Activated CD4-positive, alpha-beta T cell treated with anti-CD3 and anti-CD28 coated beads, Interleukin-10, Interleukin-2, amounts not matched to agents 100 ng/mL and 50 ng/mL, durations not matched to agents 16 hours and 8 hours (primary cell): ENCODE measurements around the gene TMEM14A.
"Not testable (repeated sequence)": the region's sequence is repeated elsewhere in the genome, so short reads cannot be mapped to it uniquely, and the experiment has no call there.

Source experiments
- DNase-seq: peaks from one replicate; pipeline ENCODE4 v3.0.0-alpha.2; 2020

Gene TMEM14A

DNA sequence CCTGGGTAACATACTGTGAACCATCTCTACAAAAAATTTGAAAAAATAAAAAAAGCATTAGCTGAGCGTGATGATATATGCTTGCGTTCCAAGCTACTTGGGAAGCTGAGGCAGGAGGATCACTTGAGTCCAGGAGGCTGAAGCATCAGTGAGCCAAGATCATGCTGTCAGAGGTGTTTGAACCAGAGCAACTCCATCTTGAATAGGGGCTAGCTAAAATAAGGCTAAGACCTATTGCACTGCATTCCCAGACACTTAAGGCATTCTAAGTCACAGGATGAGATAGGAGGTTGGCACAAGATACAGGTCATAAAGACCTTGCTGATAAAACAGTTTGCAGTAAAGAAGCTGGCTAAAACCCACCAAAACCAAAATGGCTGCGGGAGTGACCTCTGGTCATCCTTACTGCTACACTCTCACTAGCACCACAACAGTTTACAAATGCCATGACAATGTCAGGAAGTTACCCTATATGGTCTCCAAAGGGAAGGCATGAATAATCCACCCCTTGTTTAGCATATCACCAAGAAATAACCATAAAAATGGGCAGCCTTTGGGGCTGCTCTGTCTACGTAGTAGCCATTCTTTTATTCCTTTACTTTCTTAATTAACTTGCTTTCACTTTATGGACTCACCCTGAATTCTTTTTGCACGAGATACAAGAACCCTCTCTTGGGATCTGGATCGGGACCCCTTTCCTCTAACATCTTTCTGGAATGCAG, 34.0 kb downstream of the TMEM14A start:
- not testable (repeated sequence) for DNase-seq

DNA sequence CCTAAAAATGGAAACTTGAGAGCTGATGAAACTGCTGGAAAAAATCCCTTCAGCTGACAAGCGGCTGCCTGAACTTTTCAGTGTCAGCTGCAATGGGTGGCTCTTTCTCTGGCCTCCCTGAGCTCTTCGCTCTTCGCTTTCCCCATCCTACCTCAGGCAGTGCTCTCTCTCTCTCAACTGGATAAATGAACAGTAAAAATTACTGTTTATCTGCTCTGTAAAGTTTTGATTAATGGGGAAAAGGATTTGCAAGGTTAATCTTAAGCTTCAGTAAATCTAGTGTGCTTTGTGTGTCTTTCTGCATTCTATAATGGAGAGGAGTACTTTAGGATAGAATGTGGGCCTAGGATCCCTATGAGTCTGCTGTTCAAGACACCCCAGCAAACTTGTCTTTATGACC, 35.1 kb downstream of the TMEM14A start:
- no peak for DNase-seq

DNA sequence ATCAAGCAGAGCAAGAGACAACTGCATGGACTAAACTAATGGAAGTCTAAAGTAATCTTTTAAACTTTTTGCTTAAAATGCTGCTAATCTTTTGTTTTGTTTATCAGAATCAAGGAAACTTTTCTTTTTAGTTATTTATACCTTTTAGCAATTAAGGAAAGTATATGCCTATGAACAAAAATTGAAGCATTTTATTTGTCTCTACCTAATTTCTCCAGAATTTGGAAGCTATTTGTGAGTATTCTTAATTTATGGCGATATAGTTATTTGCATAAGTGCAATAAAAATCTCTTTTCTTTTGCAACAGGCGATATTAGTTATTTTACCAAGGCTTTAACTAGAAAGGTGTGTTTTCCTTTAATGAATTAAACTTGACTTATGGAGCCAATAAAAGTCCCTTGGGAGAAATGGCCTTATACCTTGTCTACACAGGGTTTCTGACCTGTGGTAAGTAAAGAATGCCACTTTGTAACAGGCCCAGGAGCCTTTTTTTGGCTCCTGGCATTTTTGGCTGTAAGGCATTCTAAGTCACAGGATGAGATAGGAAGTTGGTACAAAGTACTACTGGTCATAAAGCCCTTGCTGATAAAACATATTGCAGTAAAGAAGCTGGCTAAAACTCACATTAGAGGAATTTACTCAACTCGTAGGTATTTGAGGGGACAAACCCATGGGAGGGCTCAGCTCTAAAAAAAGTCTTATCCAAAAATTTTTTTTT, 37.2 kb downstream of the TMEM14A start:
- no peak for DNase-seq

DNA sequence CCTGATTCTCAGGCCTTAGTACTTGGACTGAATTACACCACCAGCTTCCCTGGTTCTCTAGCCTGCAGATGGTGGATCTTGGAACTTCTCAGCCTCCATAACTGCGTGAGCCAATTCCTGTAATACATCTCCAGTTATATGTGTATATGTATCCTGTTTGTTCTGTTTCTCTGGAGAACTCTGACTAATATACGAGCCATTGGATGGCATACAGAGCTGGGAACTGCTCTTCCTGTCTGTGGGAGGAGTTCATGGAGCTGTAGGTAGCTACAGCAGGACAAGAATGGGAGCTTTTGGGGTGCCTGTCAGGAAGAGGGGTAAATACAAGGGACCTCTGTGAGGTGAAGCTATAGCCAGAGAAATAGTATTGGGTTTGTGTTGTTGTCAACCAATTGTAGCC, 41.2 kb downstream of the TMEM14A start:
- DNase-seq, result no peak

DNA sequence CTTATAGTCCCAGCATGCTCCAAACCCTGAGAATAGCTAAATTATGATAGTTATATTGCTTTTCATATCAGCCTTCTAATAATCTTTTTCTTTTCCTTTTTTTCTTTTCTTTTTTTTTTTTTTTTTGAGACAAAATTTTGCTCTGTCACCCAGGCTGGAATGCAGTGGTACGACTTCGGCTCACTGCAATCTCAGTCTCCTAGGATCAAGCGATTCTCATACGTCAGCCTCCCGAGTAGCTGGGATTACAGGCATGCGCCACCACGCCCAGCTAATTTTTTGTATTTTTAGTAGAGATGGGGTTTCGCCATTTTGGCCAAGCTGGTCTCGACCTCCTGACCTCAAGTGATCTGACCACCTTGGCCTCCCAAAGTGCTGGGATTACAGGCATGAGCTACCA, 43.8 kb downstream of the TMEM14A start:
- not testable (repeated sequence) for DNase-seq

DNA sequence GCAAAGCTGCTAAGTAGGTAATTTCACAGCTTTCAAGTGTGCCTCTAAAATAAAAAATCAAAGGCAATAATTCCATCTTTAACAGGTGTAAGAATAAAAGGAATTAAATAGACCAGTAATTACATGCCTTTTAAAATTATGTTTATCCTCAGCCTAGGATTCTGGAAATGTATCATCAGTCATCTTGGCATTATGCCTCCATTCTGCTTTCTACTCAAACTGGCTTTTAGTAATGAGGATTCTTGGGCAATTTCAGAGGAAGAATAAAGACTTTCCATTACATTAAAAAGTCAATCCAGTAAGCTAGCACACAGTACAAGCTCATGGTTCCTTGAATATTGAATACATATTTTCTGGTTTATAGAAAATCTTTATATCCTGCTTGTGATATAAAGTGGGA, 47.6 kb downstream of the TMEM14A start:
- no peak for DNase-seq

DNA sequence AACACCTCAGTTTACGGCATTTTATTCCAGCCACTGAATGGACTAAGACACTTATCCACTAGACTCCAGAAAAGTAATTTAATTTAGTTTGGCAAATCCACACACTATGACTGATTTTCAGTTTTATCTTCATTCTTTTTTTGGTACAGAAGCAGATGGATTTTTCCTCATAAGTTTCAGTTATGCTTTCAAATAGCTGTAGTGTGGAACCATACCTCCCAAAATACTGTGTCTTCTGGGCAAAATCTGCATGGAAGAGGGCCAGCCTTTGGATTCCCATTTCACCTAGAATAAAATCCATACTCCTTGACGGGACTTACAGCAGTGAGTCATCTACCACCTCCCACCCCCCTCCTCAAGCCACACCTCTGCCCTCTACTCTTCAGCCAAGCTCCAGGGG, 49.4 kb downstream of the TMEM14A start:
- no peak for DNase-seq

DNA sequence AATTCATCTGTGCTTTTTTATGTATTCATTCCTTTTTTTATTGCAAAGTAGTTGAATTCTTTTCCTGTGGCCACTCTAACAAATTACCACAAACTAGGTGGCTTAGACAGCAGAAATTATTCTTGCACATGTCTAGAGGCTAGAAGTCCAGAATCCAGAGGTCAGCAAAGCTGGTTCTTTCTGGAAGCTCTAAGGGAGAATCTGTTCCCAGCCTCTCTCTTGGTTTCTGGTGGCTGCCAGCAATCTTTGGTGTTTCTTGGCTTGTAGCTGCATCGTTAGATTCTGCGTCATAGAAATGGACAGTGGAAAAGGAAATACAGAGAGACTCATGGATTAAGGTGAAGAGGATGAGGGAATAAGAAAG, 53.1 kb downstream of the TMEM14A start:
- no peak for DNase-seq

DNA sequence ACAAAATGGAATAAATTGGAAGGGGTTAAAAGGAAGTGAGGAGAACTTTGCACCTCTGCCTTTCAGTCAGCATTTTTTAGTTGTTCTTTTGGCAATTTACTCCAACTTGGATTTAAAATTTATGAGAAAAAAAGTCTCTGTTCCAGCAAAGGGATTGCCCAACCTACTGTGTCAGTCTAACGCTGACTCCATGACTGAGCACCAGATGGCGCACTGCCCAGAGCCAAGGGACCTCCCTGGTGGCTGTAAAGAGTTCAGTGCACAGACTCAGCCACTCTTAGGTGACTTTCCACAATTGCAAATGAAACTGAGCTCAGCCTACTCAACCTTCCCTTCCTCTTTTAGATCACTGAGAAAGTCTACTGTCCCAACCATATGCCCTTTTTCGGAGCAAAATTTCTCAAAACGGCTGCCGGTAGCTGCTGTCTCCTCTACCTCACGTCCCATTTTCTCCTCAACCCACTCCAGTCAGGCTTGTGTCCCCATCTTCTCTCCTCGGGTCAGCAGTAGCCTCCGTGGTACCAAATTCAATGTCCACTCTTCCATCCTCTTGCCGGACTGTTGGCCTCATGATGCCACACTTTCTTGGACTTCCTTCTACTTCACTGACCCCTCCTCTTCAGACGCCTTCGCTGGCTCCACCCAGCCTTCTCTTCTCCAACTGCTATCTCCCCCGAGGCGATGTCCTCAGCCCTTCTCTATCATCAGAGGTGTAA, 53.7 kb downstream of the TMEM14A start:
- peak; percentile 60 for DNase-seq

DNA sequence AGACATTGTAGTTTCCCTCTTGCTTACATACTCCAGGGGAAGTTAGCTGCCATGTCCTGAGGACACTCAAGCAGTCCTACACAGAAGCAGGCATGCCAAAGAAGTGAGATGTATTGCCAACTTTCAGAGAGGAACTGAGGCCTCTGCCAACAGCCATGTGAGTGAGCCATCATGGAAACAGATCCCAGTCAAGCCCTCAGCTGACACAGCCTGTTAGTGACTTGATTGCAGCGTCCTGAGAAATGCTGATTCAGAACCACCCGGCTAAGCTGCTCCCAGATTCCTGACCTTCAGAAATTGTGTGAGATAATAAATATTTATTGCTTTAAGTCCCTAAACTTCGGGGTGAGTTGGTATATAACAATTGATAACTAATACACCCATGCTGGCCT, 54.2 kb downstream of the TMEM14A start:
- no peak for DNase-seq

DNA sequence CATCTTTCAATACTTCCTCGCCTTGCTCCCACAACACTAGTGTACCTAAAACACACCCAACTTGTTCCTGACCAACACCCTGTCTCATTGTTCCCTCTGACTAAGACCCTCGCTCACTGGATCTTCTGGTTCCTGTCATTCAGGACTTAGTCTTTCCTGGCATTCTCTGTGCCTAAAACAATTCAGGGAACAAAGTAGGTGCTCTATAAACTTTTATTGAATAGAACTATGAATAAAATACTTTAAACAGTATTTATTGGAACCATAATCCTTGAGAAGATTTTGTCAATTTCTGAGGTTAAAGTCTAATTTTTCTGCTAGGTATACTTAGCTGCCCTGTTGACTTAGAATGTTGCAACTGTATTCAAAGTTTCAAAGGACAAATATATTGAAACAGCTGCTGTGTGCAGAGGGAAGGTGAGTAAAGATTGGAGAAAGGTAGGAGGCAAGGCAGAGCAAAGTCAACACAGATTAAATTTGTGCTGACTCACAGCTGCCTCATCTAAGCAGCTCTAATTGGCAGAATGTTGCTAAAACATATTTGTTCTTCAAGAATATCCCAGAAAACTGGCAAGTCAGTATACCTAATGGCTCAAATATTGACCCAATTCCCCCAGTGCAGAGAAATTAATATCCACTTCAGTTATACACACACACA, 54.8 kb downstream of the TMEM14A start:
- DNase-seq, result no peak

DNA sequence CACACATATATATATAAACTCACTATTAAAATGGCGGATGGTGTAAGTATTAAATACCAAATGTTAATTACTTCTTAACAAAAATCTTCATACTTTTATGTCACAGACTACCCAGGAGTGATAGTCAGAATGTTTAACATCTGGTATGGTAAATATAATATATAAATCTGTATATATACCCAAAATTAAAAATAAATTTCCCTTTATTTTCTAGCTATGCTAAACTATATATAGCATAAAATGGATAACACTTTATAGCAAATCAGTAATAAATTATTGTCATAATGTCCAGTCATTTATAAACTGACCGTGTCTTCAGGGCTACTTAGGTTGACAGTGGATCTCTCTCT, 55.3 kb downstream of the TMEM14A start:
- no peak for DNase-seq

DNA sequence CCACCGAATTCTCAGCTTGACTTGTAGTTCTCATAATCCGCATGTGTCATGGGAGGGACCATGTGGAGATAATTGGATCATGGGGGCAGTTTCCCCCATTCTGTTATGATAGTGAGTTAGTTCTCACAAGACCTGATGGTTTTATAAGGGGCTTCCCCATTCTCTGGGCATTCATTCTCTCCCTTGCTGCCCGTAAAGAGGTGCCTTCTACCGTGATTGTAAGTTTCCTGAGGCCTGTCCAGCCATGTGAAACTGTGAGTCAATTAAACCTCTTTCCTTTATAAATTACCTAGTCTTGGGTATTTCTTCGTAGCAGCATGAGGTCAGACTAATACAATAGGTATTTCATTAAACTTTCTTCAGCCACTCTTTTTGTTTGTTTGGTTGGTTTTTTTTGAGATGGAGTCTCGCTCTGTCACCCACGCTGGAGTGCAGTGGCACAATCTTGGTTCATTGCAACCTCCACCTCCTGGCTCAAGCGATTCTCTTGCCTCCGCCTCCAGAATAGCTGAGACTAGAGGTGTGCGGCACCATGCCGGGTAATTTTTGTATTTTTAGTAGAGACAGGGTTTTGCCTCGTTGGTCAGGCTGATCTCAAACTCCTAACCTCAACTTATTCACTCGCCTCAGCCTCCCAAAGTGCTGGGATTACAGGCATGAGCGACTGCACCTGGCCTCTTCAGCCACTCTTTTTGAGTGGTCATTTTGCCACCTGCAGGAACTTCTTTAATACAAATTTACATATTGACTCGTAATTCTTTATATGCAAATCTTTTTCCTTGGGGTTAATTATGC, 56.0 kb downstream of the TMEM14A start:
- DNase-seq, result no peak

DNA sequence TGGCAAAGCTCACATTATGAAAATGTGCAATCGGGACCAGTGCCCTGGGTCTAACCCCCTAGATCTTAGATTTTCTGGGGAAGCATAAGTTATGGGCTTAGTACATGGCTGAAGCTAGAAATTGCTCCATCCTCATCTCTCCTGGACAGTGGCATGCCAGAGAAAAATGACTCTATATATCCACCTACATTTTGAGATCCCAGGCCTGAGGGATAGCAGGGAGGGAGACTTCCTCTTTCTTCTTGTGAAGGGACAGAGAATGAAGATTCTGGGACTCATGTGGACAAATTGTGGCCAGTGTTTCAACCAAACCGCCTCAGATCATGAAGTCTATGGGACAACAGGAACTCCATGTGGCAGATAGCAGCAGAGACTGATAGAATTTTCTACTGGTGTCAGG, 57.0 kb downstream of the TMEM14A start:
- no peak for DNase-seq

DNA sequence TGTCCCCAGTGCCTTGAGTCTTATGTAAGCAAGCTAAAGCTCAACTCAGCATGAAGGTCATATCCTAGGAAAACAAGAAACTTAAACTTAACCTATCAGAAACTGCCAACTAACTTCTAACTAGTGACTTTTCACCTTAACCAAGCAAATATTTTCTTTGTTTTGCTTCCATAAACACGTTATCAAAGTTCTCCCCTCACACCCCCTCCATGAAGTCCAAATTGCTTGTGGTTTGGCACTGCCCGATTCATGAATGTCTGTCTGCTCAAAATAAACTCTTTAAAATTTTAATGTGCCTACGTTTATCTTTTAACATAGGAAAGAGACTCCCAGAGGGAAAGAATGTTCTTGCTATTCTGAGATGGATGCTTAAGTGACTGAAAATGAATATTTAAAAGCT, 57.5 kb downstream of the TMEM14A start:
- DNase-seq, result no peak

DNA sequence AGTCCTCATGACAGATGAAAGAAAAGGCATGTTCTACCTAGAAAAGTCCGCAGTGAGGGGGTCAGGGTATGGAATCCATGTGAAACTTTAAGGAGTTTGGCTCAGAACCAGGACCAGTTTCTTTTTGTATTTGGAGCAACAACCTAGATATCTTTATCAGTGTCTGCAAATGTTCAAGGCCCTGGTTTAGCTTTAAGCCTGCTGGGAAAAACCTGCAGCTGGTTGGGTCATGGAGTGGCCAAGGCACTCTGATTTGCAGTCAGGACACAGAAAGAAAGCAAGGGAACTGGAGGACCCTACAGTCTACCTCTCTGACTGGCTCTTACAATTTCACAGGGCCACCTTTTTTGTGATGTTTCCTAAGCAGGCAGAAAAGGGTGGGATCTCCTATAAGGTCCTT, 58.7 kb downstream of the TMEM14A start:
- DNase-seq, result no peak

DNA sequence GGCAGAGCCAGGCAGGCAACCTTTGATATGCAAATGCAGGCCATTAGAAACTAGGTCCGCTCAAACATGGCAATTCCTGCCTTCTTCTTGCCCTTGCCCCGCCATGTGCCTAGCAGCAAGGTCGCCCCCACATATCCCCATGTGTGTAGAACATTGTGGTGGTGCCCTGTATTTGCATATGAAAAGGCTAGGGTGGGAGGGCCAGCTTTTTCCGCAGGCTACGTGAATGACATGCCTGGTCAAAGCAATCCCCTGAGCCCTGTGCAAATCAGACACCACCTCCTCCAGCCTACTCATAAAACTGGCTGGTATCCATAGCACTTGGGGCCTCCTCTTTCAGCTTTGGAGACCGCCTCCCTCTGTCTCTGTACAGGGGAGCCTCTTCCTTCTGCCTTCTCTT, 60.8 kb downstream of the TMEM14A start:
- no peak for DNase-seq

DNA sequence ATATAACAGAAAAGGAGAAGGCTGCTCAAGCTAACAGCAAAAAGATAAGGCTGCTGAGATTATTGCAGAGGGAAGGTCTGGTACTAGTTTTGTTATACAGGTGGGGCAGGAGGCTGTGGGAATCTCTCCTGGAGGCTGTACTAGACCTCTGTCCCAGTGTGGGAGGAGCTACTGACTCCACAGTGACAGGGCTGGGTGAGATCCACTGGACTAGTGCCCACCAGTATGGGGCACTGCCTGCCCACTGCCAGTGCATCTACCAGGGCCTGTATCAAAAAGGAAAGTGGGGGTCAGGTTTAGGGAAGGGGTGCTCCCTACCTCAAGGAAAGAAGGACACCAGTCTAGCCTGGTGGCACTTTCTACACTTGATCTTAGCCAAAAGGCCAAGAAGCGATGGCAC, 62.3 kb downstream of the TMEM14A start:
- DNase-seq, result no peak

DNA sequence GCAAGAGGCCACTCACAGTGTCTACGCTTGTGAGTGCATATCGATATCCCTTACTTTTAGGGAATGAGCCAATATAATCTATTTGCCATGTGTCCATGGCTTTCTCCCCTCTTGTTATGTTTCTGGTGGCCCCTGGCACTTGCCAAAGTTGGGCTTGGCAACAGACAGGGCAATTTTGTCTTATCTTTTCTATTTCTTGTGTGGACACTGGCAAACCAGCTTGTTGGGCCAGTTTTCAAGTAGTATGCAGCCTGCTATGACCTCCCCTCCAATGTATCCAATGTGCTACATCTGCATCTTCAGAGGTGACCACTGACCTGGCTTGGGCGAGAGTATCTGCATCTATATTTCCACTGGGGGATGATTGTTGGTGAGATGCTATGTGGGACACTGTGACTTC, 63.2 kb downstream of the TMEM14A start:
- DNase-seq, result no peak

DNA sequence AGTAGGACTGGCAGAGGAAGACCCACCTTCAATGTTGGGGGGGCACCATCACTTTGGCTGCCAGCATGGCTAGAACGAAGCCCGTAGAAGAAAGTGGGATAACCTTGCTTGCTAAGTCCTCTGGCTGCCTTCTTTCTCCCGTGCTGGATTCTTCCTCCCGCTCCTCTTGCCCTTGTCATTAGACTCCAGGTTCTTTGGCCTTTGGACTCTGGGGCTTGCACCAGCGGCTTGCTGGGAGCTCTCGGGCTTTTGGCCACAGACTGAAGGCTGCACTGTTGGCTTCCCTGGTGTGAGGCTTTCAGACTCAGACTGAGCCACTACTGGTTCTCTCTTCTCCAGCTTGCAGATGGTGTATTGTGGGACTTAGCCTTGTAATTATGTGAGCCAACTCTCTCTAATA, 64.2 kb downstream of the TMEM14A start:
- no peak for DNase-seq

DNA sequence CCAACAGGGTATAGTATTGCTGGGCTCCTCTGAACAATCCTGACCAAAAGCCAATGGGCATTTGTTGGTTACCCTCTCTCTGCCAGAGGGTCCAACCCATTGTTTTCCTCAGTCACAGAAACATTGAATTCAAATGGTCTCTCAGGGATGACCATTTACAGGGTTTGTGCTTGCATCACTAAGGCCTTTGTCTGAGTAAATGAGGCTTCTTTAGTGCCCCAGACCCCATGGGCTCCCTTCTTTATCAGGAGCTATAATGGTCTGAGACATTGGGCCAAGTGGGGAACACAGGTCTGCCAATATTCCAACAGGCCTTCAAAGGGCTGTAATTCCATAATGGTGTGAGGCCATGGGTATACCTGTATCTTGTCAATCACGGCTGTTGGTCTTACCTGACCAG, 65.2 kb downstream of the TMEM14A start:
- DNase-seq, result no peak
